ENCODE measurements around the gene CACNA1S.

CACNA1S gene

DNA sequence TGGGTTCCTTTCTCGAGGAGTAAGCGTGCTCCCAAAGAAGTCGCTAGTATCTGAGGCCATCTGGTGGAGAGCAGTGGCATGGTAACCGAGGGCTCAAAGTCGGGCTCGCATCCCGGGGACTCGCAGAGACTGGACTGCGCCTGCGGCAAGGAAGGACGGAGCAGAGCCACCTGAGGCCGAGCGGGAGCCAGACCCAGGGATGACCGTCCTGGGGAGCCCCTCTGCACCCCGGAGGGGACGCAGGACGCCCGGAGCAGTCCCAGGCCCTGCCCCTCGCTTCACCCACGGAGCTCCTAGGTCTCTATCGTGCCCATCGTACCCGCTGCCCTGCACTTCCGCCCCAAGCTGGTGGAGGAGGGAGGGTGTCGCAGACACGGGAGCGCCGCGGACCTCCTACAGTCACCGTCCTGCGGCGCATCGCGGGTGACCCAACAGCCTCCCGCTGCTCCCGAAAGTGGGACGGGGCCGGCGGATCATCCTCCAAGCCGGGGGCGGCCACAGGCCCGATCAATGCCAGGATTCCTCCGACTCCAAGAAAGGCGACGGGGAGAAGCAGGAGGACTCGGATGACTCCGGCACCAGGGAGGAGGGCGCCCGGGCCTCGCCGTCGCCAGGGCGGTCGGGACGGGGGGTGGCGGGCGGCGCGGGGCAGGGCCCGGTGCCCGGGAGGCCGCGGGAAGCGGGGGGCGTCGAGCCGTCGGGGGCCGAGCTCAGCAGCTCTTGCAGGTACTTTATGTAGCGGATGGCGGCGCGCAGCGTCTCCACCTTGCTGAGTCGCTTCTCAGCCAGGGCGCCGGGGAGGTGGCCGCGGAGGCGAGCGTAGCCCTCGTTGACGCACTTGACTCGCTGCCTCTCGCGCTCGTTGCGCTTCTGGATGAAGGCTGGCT lies 2.3 kb upstream of the CACNA1S start:
- H3K4me3 ChIP-seq (ENCODE audit: low read depth, low read length), result peak overlapping the region; percentile 72
- H3K36me3 ChIP-seq (ENCODE audit: control insufficient read depth, insufficient read depth, low read length), result no peaks in the 10 kb centered on the region
- H3K27ac ChIP-seq (ENCODE audit: low read depth, low read length), result no peak overlapping the region
- no peaks in the 10 kb centered on the region for H3K9me3 ChIP-seq (ENCODE audit: control insufficient read depth, insufficient read depth, low read depth, low read length)
- peaks cover 3% of the 10 kb centered on the region; the same call in 1 of the 2 replicates for H3K4me1 ChIP-seq (ENCODE audit: control insufficient read depth, insufficient read depth, low read length)
- peaks cover 49% of the 10 kb centered on the region for H3K27me3 ChIP-seq (ENCODE audit: control insufficient read depth, insufficient read depth, low read length)
- no peak overlapping the region for H3K9ac ChIP-seq (ENCODE audit: low read length)

DNA sequence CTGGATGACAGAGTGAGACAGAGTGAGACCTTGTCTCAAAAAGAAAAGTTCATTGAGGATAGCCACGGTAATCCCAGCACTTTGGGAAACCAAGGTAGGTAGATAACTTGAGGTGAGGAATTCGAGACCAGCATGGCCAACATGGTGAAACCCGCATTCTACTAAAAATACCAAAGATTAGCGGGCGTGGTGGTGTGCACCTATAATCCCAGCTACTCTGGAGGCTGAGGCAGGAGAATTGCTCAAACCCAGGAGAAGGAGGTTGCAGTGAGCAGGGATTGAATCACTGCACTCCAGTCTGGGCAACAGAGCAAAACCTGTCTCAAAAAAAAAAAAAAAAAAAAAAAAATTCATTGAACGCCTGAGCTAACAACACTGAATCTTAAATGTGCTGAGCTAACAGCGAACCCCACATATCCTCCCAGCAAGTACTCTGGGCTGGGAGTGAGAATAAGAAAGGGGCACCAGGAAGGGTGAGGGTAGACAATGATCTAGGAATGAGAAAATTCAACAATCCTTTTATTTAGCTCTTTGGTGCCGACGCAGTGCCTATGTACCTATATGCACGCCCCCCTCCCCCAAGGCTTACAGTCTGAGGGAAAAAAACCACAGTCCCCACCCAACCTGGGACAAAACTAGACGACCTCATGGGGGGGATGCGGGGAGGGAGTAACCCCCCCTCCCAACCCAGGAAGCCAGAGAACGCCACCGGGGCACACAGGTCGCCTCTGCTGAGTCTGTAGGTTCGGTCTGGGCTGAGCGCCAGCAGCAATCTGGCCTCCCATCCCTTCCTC lies 1.4 kb upstream of the CACNA1S start:
- Histone ChIP-seq H3K4me1 (ENCODE audit: control insufficient read depth, insufficient read depth, low read length) (peaks cover 4% of the 10 kb centered on the region; the same call in 1 of the 2 replicates), H3K36me3 (ENCODE audit: control insufficient read depth, insufficient read depth, low read length) (no peaks in the 10 kb centered on the region), H3K9me3 (ENCODE audit: control insufficient read depth, insufficient read depth, low read depth, low read length) (no peaks in the 10 kb centered on the region), H3K9ac (ENCODE audit: low read length) (no peak overlapping the region), H3K27ac (ENCODE audit: low read depth, low read length) (no peak overlapping the region), H3K4me3 (ENCODE audit: low read depth, low read length) (0 out of 2 replicates have a peak overlapping the region, but pooled peaks have one; percentile 72), H3K27me3 (ENCODE audit: control insufficient read depth, insufficient read depth, low read length) (peaks cover 49% of the 10 kb centered on the region)

DNA sequence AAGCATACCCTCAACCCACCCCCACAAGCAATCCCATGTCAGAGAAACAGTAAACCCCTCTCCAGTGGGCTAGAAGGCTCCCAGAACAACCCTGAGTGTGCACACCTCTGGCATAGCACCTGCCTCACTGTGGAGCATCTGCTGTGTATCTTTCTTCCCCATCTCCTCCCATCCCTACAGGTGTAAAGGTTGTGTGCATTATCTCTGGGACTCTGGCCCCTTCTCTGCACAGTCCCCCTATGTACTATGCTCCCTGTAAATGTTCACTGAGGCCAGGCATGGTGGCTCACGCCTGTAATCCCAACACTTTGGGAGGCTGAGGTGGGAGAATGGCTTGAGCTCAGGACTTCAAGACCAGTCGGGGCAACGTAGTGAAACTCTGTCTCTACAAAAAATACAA lies 700 bp upstream of the CACNA1S start:
- peaks cover 52% of the 10 kb centered on the region for H3K27me3 ChIP-seq (ENCODE audit: control insufficient read depth, insufficient read depth, low read length)
- no peak overlapping the region for H3K9ac ChIP-seq (ENCODE audit: low read length)
- H3K27ac ChIP-seq (ENCODE audit: low read depth, low read length), result no peak overlapping the region
- H3K36me3 ChIP-seq (ENCODE audit: control insufficient read depth, insufficient read depth, low read length), result no peaks in the 10 kb centered on the region
- H3K9me3 ChIP-seq (ENCODE audit: control insufficient read depth, insufficient read depth, low read depth, low read length), result no peaks in the 10 kb centered on the region
- H3K4me1 ChIP-seq (ENCODE audit: control insufficient read depth, insufficient read depth, low read length), result peaks cover 9% of the 10 kb centered on the region; the same call in 1 of the 2 replicates
- H3K4me3 ChIP-seq (ENCODE audit: low read depth, low read length), result no peak overlapping the region

DNA sequence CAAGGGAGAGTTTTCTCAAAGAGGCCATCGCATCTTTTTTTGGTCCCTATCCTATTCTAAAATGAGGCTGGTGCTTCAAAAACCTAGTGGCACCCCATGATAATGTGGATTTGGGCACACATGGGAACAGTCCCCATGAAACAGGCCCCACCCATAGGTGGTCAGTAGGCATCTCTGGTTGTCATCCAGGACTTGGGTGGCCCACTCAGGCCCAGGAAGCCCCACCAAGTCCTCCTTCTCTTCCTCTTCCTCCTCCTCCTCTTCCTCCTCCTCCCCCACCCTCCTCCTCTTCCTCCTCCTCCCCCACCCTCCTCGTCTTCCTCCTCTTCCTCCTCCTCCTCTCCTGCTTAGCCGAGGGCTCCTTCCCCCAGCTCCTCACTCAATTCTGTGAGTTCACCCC lies 554 bp downstream of the CACNA1S start:
- no peaks in the 10 kb centered on the region for H3K9me3 ChIP-seq (ENCODE audit: control insufficient read depth, insufficient read depth, low read depth, low read length)
- no peak overlapping the region for H3K9ac ChIP-seq (ENCODE audit: low read length)
- H3K27me3 ChIP-seq (ENCODE audit: control insufficient read depth, insufficient read depth, low read length), result peaks cover 46% of the 10 kb centered on the region
- H3K36me3 ChIP-seq (ENCODE audit: control insufficient read depth, insufficient read depth, low read length), result no peaks in the 10 kb centered on the region
- peaks cover 9% of the 10 kb centered on the region; the same call in 1 of the 2 replicates for H3K4me1 ChIP-seq (ENCODE audit: control insufficient read depth, insufficient read depth, low read length)
- H3K4me3 ChIP-seq (ENCODE audit: low read depth, low read length), result no peak overlapping the region
- H3K27ac ChIP-seq (ENCODE audit: low read depth, low read length), result no peak overlapping the region

DNA sequence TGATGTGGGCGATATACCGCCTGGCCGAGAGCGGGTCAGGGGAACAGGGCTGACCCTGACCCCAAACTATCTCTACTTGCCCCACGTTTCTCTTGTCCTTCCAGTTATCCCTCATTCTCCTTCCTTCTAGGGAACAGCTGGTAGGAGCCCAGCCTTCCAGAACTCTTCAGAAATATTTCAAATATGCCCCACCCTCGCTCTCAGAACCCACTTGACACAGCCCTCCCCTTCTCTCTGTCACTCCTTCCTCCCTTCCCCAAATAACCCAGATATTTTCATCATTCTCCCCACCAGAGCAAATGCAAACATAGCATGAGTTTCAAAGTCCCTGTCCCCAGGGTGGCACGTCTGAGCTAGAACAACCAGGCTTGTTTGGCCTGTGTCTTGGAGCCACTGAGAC lies 1.1 kb downstream of the CACNA1S start:
- Histone ChIP-seq H3K9me3 (ENCODE audit: control insufficient read depth, insufficient read depth, low read depth, low read length) (no peaks in the 10 kb centered on the region), H3K4me3 (ENCODE audit: low read depth, low read length) (no peak overlapping the region), H3K9ac (ENCODE audit: low read length) (no peak overlapping the region), H3K36me3 (ENCODE audit: control insufficient read depth, insufficient read depth, low read length) (no peaks in the 10 kb centered on the region), H3K4me1 (ENCODE audit: control insufficient read depth, insufficient read depth, low read length) (peaks cover 9% of the 10 kb centered on the region; the same call in 1 of the 2 replicates), H3K27me3 (ENCODE audit: control insufficient read depth, insufficient read depth, low read length) (peaks cover 46% of the 10 kb centered on the region), H3K27ac (ENCODE audit: low read depth, low read length) (no peak overlapping the region)

DNA sequence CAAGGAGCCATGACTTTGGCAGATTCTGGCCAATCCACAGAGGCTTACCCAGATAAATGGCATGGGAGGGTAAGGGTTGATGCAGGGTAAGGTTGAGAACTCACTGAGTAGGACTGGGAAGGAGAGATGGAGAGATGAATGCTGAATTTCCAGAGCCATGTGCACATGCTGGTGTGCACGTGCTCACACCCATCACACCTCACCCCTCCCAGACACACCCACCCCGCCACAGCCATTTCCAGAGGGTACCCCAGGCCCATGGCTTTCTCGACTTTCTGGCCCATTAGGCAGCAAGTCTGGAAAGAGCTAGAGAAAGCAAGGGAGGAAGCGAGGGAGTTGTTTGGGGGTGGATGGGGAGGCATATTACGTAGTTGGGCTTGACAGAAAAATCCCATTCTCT lies 1.6 kb downstream of the CACNA1S start:
- Histone ChIP-seq H3K4me1 (ENCODE audit: control insufficient read depth, insufficient read depth, low read length) (peaks cover 9% of the 10 kb centered on the region; the same call in 1 of the 2 replicates), H3K36me3 (ENCODE audit: control insufficient read depth, insufficient read depth, low read length) (no peaks in the 10 kb centered on the region), H3K27ac (ENCODE audit: low read depth, low read length) (no peak overlapping the region), H3K27me3 (ENCODE audit: control insufficient read depth, insufficient read depth, low read length) (peaks cover 46% of the 10 kb centered on the region), H3K9ac (ENCODE audit: low read length) (no peak overlapping the region), H3K9me3 (ENCODE audit: control insufficient read depth, insufficient read depth, low read depth, low read length) (no peaks in the 10 kb centered on the region), H3K4me3 (ENCODE audit: low read depth, low read length) (no peak overlapping the region)

DNA sequence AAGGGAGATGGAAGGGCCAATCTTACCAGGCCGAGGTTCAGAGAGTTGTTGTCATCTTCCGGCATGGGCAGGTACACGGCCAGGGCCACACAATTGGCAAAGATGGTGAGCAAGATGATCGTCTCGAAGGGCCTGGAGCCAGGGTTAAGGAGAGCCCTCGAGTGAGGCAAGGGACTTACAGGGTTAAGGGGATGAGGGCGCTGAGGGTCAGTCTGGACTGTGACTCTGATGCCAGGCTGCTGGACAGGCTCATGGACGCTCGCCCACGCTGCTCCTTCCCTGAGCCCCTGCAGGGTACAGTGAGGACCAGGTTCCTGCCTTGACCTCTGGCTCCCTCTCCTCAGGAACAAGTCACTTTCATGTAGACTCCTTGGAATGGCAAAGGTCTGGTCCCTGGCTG lies 2.1 kb downstream of the CACNA1S start:
- Histone ChIP-seq H3K9me3 (ENCODE audit: control insufficient read depth, insufficient read depth, low read depth, low read length) (no peaks in the 10 kb centered on the region), H3K4me1 (ENCODE audit: control insufficient read depth, insufficient read depth, low read length) (peaks cover 9% of the 10 kb centered on the region; the same call in 1 of the 2 replicates), H3K9ac (ENCODE audit: low read length) (no peak overlapping the region), H3K27me3 (ENCODE audit: control insufficient read depth, insufficient read depth, low read length) (peaks cover 45% of the 10 kb centered on the region), H3K4me3 (ENCODE audit: low read depth, low read length) (no peak overlapping the region), H3K27ac (ENCODE audit: low read depth, low read length) (no peak overlapping the region), H3K36me3 (ENCODE audit: control insufficient read depth, insufficient read depth, low read length) (no peaks in the 10 kb centered on the region)

DNA sequence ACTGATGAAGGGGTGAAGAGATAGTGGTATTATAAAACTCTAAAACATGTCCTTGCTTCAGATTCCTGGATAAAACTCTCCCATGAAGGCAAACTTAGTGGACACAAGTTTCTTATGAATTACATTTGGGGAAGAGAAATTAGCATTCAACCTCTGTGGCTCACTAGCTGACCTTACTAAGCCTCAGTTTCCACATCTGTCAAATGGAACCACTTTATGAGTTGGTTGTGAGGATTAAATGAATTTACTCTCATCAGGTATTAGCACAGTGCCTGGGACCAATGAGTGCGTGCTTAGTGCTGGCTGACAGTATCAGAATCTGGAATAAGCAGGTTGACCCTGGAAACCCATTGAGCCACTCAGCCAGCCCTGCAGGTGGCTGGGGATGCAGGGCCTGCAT lies 2.6 kb downstream of the CACNA1S start:
- H3K9me3 ChIP-seq (ENCODE audit: control insufficient read depth, insufficient read depth, low read depth, low read length), result no peaks in the 10 kb centered on the region

DNA sequence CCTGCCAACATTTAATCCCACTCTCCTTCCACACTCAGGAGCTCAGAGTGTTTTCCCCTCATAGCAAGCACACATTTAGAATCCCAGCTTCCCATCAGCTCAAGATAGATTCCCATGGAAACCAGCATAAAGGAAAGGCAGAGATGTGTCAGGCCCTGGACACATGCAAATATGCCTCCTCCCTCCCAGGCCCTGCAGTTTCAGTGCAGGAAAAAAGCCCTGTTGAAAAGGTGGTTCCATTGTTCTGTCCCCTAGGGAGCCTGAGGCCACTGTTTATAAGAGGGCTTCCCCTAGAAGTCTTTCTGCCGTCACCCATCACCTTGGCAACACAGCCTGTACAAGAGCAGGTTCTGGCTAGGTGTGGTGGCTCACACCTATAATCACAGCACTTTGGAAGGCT lies 3.6 kb downstream of the CACNA1S start:
- Histone ChIP-seq H3K27me3 (ENCODE audit: control insufficient read depth, insufficient read depth, low read length) (peaks cover 32% of the 10 kb centered on the region), H3K9me3 (ENCODE audit: control insufficient read depth, insufficient read depth, low read depth, low read length) (no peaks in the 10 kb centered on the region)

More for the DNA sequence above, 2.6 kb downstream of the CACNA1S start:
- peaks cover 9% of the 10 kb centered on the region; the same call in 1 of the 2 replicates for H3K4me1 ChIP-seq (ENCODE audit: control insufficient read depth, insufficient read depth, low read length)
- H3K27ac ChIP-seq (ENCODE audit: low read depth, low read length), result no peak overlapping the region
- no peak overlapping the region for H3K4me3 ChIP-seq (ENCODE audit: low read depth, low read length)
- H3K36me3 ChIP-seq (ENCODE audit: control insufficient read depth, insufficient read depth, low read length), result no peaks in the 10 kb centered on the region
- H3K9ac ChIP-seq (ENCODE audit: low read length), result no peak overlapping the region
- peaks cover 40% of the 10 kb centered on the region for H3K27me3 ChIP-seq (ENCODE audit: control insufficient read depth, insufficient read depth, low read length)

DNA sequence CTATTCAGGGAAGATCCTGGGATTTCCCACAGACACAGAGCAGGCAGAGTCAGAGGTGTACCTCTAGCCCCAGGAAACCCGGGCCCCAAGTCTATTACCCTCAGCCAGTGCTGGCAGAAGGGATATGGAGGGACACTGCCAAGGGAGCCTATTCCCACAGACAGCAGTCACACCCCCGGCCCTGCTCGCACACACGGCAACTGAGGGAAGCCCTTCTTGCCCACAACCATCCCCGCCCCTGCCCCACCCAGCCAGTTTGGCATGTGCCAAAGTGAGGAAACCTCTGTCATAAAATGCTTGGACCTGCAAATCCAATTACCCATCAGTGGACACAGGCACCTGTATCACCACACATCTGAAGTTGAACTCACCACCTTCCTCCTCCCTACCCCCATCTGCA lies 6.5 kb downstream of the CACNA1S start:
- no peak overlapping the region for H3K9ac ChIP-seq (ENCODE audit: low read length)
- peaks cover 11% of the 10 kb centered on the region; the same call in 1 of the 2 replicates for H3K4me1 ChIP-seq (ENCODE audit: control insufficient read depth, insufficient read depth, low read length)
- no peak overlapping the region for H3K27ac ChIP-seq (ENCODE audit: low read depth, low read length)
- no peaks in the 10 kb centered on the region for H3K36me3 ChIP-seq (ENCODE audit: control insufficient read depth, insufficient read depth, low read length)
- H3K4me3 ChIP-seq (ENCODE audit: low read depth, low read length), result no peak overlapping the region
- H3K27me3 ChIP-seq (ENCODE audit: control insufficient read depth, insufficient read depth, low read length), result peaks cover 42% of the 10 kb centered on the region
- H3K9me3 ChIP-seq (ENCODE audit: control insufficient read depth, insufficient read depth, low read depth, low read length), result no peaks in the 10 kb centered on the region

More for the DNA sequence above, 3.6 kb downstream of the CACNA1S start:
- H3K36me3 ChIP-seq (ENCODE audit: control insufficient read depth, insufficient read depth, low read length), result no peaks in the 10 kb centered on the region
- no peak overlapping the region for H3K9ac ChIP-seq (ENCODE audit: low read length)
- H3K4me3 ChIP-seq (ENCODE audit: low read depth, low read length), result no peak overlapping the region
- no peak overlapping the region for H3K27ac ChIP-seq (ENCODE audit: low read depth, low read length)
- H3K4me1 ChIP-seq (ENCODE audit: control insufficient read depth, insufficient read depth, low read length), result peaks cover 11% of the 10 kb centered on the region; the same call in 1 of the 2 replicates

DNA sequence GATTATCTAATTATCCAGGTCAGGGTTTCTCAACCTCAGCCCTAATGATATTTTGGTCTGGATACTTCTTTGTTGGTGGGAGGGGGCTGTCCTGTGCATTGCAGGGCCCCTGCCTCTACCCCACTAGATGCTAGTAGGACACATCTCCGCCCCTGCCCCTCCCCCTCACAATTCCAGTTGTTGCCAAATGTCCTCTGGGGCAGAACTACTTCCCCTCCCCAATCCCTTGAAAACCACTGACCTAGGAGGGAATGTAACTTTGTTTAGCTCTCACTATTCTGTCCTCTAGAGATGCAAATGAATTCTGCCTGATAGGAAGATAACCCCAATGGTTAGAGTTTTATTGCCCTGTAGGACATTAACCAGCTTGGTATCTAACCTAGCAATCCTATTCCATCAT lies 8.1 kb downstream of the CACNA1S start:
- H3K4me1 ChIP-seq (ENCODE audit: control insufficient read depth, insufficient read depth, low read length), result peaks cover 11% of the 10 kb centered on the region; the same call in 1 of the 2 replicates
- no peaks in the 10 kb centered on the region for H3K36me3 ChIP-seq (ENCODE audit: control insufficient read depth, insufficient read depth, low read length)

More for the DNA sequence above, 8.1 kb downstream of the CACNA1S start:
- Histone ChIP-seq H3K4me3 (ENCODE audit: low read depth, low read length) (no peak overlapping the region), H3K27me3 (ENCODE audit: control insufficient read depth, insufficient read depth, low read length) (peaks cover 46% of the 10 kb centered on the region), H3K27ac (ENCODE audit: low read depth, low read length) (no peak overlapping the region), H3K9ac (ENCODE audit: low read length) (no peak overlapping the region), H3K9me3 (ENCODE audit: control insufficient read depth, insufficient read depth, low read depth, low read length) (no peaks in the 10 kb centered on the region)
